Activated CD4-positive, alpha-beta T cell treated with anti-CD3 and anti-CD28 coated beads for 48 hours (primary cell): ENCODE measurements around the gene TJP1.
"Not testable (repeated sequence)": the region's sequence is repeated elsewhere in the genome, so short reads cannot be mapped to it uniquely, and the experiment has no call there.

Source experiments
- DNase-seq: peaks from one replicate; pipeline ENCODE4 v3.0.0-alpha.2; 2020

The TJP1 gene

GRCh38 chr15:29680465-29681165, 141.7 kb downstream of the TJP1 start:
- DNase-seq: no peak

GRCh38 chr15:29678504-29679034, 143.7 kb downstream of the TJP1 start:
- no peak for DNase-seq

- DNase-seq: no peak
These were observed 144.3 kb downstream of the TJP1 start for GRCh38 chr15:29677871-29678461.

- DNase-seq: no peak
These were observed 144.8 kb downstream of the TJP1 start for GRCh38 chr15:29677455-29677854.

GRCh38 chr15:29676961-29677402, 145.3 kb downstream of the TJP1 start:
- no peak for DNase-seq

GRCh38 chr15:29676374-29676960, 145.8 kb downstream of the TJP1 start:
- DNase-seq: not testable (repeated sequence)

GRCh38 chr15:29675791-29676301, 146.4 kb downstream of the TJP1 start:
- no peak for DNase-seq

GRCh38 chr15:29674661-29675533, 147.4 kb downstream of the TJP1 start:
- peak; percentile 4 for DNase-seq

GRCh38 chr15:29672923-29673809, 149.1 kb downstream of the TJP1 start:
- no peak for DNase-seq

GRCh38 chr15:29672446-29672845, 149.8 kb downstream of the TJP1 start:
- no peak for DNase-seq

- DNase-seq: not testable (repeated sequence)
These were observed 150.2 kb downstream of the TJP1 start for GRCh38 chr15:29672046-29672445.

- no peak for DNase-seq
These were observed 151.0 kb downstream of the TJP1 start for GRCh38 chr15:29670998-29671981.

GRCh38 chr15:29670266-29670665, 152.0 kb downstream of the TJP1 start:
- DNase-seq: no peak

- no peak for DNase-seq
These were observed 152.4 kb downstream of the TJP1 start for GRCh38 chr15:29669823-29670222.

GRCh38 chr15:29668120-29668602, 154.1 kb downstream of the TJP1 start:
- peak; percentile 62 for DNase-seq

GRCh38 chr15:29666241-29666640, 156.0 kb downstream of the TJP1 start:
- DNase-seq: no peak

GRCh38 chr15:29665444-29666003, 156.7 kb downstream of the TJP1 start:
- no peak for DNase-seq

- DNase-seq: no peak
These were observed 157.9 kb downstream of the TJP1 start for GRCh38 chr15:29664406-29664805.

- not testable (repeated sequence) for DNase-seq
These were observed 164.8 kb downstream of the TJP1 start for GRCh38 chr15:29657476-29657817.
